Kidney tubule cell (primary cell): ENCODE measurements around the gene TCF7.
A peak's percentile ranks its signal among the peaks of the same experiment; 100 is the strongest.

Experiments
- DNase-seq: peaks from one replicate; pipeline ENCODE4 v3.0.0-alpha.2; 2018; ENCODE audit warnings: low spot score

The TCF7 gene

DNA sequence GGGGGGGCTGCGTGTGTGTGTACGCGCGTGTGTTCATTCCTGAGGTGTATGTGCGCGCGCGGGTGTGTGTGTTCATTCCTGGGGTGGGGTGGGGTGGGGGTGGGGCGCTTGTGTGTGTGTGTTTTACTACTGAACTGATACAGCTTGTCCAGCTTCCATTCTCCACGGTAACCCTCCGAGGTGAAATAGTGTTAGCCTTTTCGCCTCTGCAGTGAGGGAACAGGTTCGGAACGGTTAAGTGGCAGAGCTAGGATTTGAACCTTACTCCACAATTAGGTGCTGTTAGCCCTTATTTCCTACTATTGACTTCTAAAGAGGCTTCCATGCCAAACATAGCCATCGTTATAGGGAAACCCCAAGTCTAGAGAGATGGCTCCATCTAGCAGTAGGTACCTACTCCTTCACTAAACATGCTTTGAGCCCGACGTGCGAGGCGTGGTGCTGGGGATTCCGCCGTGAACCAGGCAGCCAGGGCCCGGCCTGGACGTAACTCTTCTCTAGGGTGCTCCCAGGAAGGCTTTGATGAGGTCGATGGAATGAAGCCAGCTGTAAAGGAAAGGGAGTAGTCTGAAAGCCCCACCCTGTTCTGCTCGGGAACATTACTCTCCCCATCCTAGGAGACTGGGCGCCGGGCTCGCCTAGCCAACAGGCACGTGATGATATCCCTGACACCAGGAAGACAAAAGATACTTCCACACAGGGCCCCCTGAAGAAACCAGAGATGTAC is 63.1 kb downstream of the TCF7 start:
- DNase-seq, result peak; percentile 65

DNA sequence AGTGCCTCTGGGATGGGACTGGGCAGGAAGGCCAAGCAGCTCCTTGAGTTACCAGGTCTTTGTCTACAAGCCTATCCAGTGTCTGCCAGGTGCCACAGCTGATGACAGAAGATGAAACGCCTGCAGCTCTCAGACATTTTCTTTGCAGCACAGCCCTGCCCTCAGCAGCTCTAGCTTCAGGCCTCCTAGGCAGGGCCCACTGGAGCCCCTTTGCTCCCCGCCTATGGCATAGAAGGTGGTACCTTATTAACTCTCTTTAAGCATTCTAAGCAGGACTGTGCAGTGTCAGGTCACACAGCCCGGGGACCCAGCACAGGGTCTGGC is 63.6 kb downstream of the TCF7 start:
- no peak for DNase-seq

DNA sequence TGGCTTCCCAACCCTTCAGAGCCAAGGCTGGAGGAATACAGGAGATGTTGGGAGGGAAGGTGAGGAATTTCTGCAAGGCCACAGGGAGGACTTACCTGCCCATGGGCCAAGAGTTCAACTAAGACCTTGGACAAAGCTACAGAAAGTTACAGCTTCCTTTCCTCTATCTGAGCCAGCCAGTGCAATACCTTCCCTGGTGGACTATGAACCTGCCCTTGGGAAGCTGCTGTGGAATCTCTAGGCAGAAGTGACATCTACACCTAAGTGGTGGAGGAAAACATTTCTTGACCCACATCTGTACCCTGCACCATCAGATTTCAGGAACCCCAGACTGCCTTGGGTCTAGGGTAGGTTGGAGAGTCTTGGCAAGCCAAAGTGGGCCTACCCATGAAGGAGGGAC is 69.0 kb downstream of the TCF7 start:
- no peak for DNase-seq

DNA sequence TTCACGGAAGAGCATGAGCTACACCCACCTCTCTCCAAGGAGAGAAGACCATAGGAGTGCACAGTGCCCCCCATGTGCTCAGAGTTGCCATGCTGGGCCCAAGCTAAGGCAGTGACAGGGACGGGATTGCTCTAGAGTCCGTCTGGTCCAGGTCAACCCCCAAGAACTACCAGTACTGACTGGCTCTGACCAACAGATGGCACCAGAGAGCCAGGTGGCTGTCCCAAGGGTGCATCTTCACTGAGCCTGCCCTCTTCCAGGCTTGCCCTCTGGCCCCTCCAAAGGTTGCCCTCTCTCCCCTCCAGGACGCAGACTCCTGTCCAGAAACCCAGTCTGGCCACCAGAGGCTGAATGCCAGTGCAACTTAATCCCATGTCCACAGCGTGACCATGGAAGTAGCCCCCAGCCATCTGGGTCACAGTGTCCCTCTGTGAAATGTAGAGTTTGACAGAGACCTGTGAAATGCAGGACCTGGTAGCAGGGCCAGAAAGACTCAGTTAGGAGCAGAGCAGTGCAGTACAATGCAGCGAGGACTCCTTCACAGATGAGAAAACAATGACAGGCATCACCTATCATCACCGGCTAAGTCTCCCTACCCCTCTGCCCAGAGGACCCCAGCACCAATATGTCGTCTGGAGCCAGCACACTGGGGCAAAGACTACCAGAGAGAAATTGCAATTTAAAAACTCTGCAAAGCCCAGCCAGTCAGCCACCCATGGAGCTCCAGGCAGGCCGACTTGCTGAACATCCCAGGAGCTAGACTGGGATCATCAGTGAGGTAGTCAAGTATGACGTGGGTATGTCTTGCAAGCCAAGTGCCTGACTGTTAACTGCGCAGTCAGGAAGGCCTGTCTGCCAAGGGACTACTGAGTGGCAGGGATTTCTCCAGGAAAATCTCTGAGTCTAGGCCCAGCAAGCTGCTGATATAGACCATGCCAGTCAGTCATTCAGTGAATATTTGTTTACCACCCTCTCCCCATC is 70.0 kb downstream of the TCF7 start:
- peak; percentile 70 for DNase-seq

DNA sequence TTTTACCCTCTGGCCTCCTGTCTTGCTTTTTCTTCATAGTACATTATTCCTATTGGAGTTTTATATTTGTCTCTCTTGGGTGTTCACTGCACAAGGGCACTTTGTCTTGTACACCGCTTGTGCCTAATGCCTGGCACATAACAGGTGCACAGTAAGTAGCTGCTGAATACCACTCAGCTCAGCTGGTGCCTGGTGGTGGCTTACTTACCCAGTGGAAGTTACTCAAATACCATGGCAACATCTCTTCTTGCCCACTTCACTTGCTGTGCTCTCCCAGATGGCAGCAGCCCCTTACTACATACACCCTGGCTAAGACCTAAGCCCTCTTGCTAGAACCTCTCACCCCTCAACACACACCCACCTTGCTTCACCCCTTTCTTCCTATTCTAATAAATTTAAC is 73.6 kb downstream of the TCF7 start:
- DNase-seq, result no peak

DNA sequence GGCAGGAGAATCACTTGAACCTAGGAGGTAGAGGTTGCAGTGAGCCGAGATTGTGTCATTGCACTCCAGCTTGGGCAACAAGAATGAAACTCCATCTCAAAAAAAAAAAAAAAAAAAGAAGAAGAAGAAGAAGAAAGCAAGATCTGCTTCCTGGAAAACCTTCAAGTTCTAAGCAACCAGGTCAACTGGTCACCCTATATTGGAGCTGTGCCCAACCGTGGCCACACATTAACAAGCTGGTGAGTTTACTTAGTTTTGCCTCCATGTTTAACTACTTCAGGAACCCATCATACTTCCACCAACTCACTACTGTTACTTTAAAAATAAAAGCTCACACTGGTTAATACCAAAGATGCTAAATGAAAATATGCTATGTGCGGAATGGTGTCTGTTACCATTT is 74.5 kb downstream of the TCF7 start:
- DNase-seq, result peak; percentile 54

DNA sequence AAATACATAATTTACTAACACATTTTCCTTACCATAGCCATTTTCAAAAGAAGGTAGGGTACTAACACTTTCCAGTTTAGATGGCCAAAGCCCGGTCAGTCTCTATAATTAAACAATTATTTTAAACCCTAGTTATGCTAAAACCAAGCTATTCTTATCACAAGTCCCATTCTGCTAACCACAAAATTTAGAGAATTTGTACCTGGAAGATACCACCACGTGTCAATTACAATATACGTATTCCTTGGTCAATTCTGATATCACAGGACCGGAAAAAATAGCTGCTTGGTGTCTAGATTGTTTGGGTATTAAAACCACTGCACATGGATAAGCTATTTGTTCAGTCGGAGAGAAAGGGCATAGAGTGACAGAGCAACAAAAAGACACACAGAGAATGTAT is 81.2 kb downstream of the TCF7 start:
- no peak for DNase-seq
